Ascending aorta (tissue), 2 donors: ENCODE results near the gene USP49. TPM values are rescaled to one million over a fixed set of nuclear protein-coding genes. Genes with fewer than 3 reads are reported as not detected.
A peak's percentile ranks its signal among the peaks of the same experiment; 100 is the strongest.

Experiments used
- DNase-seq, 2 donors: peaks; one replicate each; pipeline ENCODE4 v3.0.0-alpha.2; 2019; ENCODE audit warnings: low spot score in 2 of 2
- H3K27ac ChIP-seq, 2 donors: fragments of 200-600 bp; sonication (generic); one replicate each; pipeline ENCODE4 v1.5.1; 2016 to 2017; ENCODE audit warnings: mild to moderate bottlenecking in 1 of 2
- H3K27me3 ChIP-seq: fragments of 200-600 bp; sonication (generic); one replicate; pipeline ENCODE4 v1.5.1; 2017
- H3K36me3 ChIP-seq, 2 donors: fragments of 200-600 bp; sonication (generic); one replicate each; pipeline ENCODE4 v1.5.1; 2016
- H3K4me1 ChIP-seq, 2 donors: fragments of 200-600 bp; sonication (generic); one replicate each; pipeline ENCODE4 v1.5.1; 2016 to 2017; ENCODE audit warnings: mild to moderate bottlenecking in 1 of 2
- H3K4me3 ChIP-seq, 2 donors: fragments of 200-600 bp; sonication (generic); one replicate each; pipeline ENCODE4 v1.5.1; 2016 to 2017; ENCODE audit warnings: mild to moderate bottlenecking in 1 of 2
- H3K9me3 ChIP-seq, 2 donors: fragments of 200-600 bp; sonication (generic); one replicate each; pipeline ENCODE4 v1.5.1; 2016
- CTCF ChIP-seq, 3 experiments: fragments of 200-600 bp in 2 of 3; fragments of 450-650 bp in 1 of 3; sonication (generic) in 2 of 3; IDR thresholded peaks; one replicate each; pipeline ENCODE4 v1.5.1; 2016 to 2019; ENCODE audit warnings: antibody characterized with exemption in 3 of 3, mild to moderate bottlenecking in 1 of 3, moderate library complexity in 1 of 3
- intact Hi-C: fragments of 100-400 bp; cut with DNase I; formaldehyde crosslinking; loops from one replicate; pipeline ENCODE4 v1.15.1; 2023
- total RNA-seq: library from RNA; depleted of rRNA; stranded (reverse); fragments of >200 nt; gene quantifications from one replicate; pipeline ENCODE4 v1.1.0, GENCODE V29; 2016

USP49 gene
- total RNA-seq, 1 donor from 2014 or later = 8.7 TPM

- Histone ChIP-seq H3K27me3 (no peaks in the 10 kb centered on the region), H3K36me3 (peaks cover 26 to 34% of the 10 kb centered on the region in 2 donors), H3K9me3 (no peaks in the 10 kb centered on the region), H3K27ac (peak overlapping the region; percentile 42 to 50), H3K4me1 (peaks cover 4 to 20% of the 10 kb centered on the region in 2 donors), H3K4me3 (no peak overlapping the region)
- intact Hi-C loops = no loop called here
- DNase-seq = no peak
- TF ChIP-seq CTCF (IDR thresholded peaks at IDR 0.05) = no peak
Measured at GRCh38 chr6:41937861-41938574, 42.8 kb upstream of the USP49 start.

- intact Hi-C loops = no loop called here
- Histone ChIP-seq H3K4me1 (peaks cover 3 to 17% of the 10 kb centered on the region in 2 donors), H3K27me3 (no peaks in the 10 kb centered on the region), H3K36me3 (peaks cover 32 to 39% of the 10 kb centered on the region in 2 donors), H3K4me3 (no peak overlapping the region), H3K27ac (no peak overlapping the region), H3K9me3 (no peaks in the 10 kb centered on the region)
- no peak for TF ChIP-seq CTCF (IDR thresholded peaks at IDR 0.05)
- DNase-seq = no peak
Measured at GRCh38 chr6:41937472-41937860, 42.3 kb upstream of the USP49 start.

- TF ChIP-seq CTCF (IDR thresholded peaks at IDR 0.05) = peak; percentile 67 to 80 (median 79)
- Histone ChIP-seq H3K27me3 (no peaks in the 10 kb centered on the region), H3K27ac (no peak overlapping the region), H3K4me1 (peaks cover 0 to 13% of the 10 kb centered on the region in 2 donors), H3K36me3 (peaks cover 42 to 51% of the 10 kb centered on the region in 2 donors), H3K9me3 (no peaks in the 10 kb centered on the region), H3K4me3 (no peak overlapping the region)
- DNase-seq = peak in 1 of 2 donors; percentile 83
- intact Hi-C loops = no loop called here
Measured at GRCh38 chr6:41936073-41936837, 41.1 kb upstream of the USP49 start.

- no peak for DNase-seq
- H3K4me3 ChIP-seq = no peak overlapping the region
- H3K9me3 ChIP-seq = no peaks in the 10 kb centered on the region
- TF ChIP-seq CTCF (IDR thresholded peaks at IDR 0.05) = no peak
- H3K27ac ChIP-seq = no peak overlapping the region
- H3K36me3 ChIP-seq = peaks cover 48 to 57% of the 10 kb centered on the region in 2 donors
- no peaks in the 10 kb centered on the region for H3K27me3 ChIP-seq
- intact Hi-C loops = no loop called here
- peaks cover 0 to 12% of the 10 kb centered on the region in 2 donors for H3K4me1 ChIP-seq
Measured at GRCh38 chr6:41935685-41936072, 40.5 kb upstream of the USP49 start.

- TF ChIP-seq CTCF (IDR thresholded peaks at IDR 0.05) = no peak
- H3K27me3 ChIP-seq = no peaks in the 10 kb centered on the region
- H3K4me3 ChIP-seq = no peak overlapping the region
- peaks cover 0 to 7% of the 10 kb centered on the region in 2 donors for H3K4me1 ChIP-seq
- DNase-seq = no peak
- intact Hi-C loops = no loop called here
- no peaks in the 10 kb centered on the region for H3K9me3 ChIP-seq
- H3K36me3 ChIP-seq = peaks cover 52 to 62% of the 10 kb centered on the region in 2 donors
- no peak overlapping the region for H3K27ac ChIP-seq
Measured at GRCh38 chr6:41935193-41935574, 40.0 kb upstream of the USP49 start.
